T-helper 2 cell (primary cell): Measurements from ENCODE around the gene SLCO6A1.
A peak's percentile ranks its signal among the peaks of the same experiment; 100 is the strongest.
"Not testable (repeated sequence)": the region's sequence is repeated elsewhere in the genome, so short reads cannot be mapped to it uniquely, and the experiment has no call there.

Experiments
- DNase-seq, 5 experiments: peaks; one replicate each; pipeline versions ENCODE4 v3.0.0 to v3.0.0-alpha.2; 2012 to 2022
- total RNA-seq, 2 donors: gene quantifications; one replicate each; lab custom pipeline; 2026; lab: John Stamatoyannopoulos, UW

Gene SLCO6A1
- 0 to 0.07 reads per million in 2 donors for total RNA-seq

DNA sequence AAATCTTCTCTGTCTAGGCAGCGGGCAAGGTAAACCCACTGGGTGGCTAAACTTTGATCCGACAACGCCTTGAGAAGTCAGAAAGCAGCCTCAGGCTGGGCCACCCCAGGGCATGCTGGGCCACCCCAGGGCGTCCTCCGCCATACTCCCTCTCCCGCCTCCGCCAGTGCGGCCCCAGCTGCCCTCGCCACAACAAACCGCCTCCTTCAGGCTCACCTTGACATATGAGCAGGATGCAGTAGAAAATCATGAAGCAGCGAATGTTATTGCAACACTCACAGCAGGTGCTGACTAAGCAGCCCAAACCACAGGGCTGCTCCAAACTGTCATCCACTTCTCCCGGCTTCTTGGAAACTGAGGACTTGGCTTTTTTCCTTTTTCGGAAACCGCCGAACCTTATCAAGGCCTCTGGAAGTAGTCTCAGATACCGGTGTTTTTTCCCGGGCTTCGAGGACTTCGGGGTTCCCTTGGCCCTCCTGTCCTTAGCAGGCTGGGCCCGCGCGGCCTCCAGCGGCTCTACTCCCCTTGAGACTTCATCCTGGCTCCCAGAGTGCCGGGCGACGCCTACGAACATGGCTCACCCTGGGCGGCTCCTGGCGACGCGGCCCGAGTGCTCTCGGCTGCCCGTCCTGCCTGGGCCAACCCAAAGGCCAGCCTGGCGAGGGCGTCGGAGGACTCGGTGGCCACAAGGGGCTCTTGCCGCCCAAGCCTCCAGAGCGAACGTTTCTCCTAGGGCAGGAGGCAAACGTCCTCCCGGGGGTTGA lies at the start of gene SLCO6A1:
TSS of gene SLCO6A1 (minus strand) at position 731 of the 764 bp plus-strand sequence. CDS start at position 574, 157 bp downstream.
- no peak for DNase-seq

- no peak for DNase-seq
These were observed 48.6 kb upstream of the SLCO6A1 start for GRCh38 chr5:102547141-102548035.

DNA sequence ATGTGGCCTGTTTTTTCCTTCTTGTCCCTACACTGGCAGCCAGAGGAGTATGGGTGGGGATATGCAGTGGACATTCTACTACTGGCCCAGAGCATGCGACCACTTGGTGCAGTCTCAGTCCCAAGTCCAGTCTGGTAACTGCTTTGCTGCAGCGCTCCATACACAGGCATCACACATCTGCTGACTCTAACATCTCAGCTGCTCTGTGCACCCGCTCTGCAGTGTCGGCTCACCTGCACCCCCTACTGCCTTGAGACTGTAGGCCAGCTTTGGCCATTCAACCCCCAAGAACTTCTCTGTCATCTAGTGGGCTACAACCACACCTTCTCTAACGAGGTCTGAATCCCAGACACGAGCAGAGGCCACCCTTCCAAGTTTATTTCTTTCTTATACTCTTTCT lies 46.4 kb upstream of the SLCO6A1 start:
- DNase-seq = no peak

GRCh38 chr5:102542057-102542456 lies 43.3 kb upstream of the SLCO6A1 start:
- no peak for DNase-seq

DNA sequence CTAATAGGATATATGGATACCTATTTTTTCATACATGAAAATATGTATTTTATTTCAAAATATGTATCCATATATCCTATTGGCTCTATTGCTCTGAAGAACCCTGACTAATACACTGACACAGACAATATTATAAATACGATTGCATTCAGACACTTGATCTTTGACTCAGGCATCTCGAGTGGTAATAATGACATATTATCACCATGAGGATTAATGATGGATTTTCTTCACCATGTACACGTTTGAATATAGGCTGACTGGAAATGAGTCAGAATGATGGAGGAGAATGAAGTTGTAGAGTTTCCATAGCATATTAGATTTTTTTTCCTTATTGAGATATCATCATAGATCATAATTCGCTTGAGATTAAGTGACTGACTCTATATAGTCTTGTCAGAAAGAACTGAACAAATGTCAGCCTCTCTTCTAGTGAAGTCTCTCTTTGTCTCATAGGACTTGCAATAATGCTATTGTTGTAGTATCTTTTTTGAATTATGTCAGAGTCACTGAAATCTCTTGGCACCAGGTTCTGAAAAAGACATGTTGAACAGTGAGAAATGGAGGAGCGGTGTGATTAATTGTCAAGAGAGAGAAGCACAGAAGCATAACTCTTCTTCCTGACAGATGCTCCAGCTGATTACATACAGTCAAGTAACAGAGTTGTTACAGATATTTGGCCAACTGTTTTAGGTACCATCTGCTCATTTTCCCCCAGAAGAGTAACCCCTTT lies 41.4 kb upstream of the SLCO6A1 start:
- no peak for DNase-seq

GRCh38 chr5:102539562-102539961 lies 40.8 kb upstream of the SLCO6A1 start:
- DNase-seq = no peak

DNA sequence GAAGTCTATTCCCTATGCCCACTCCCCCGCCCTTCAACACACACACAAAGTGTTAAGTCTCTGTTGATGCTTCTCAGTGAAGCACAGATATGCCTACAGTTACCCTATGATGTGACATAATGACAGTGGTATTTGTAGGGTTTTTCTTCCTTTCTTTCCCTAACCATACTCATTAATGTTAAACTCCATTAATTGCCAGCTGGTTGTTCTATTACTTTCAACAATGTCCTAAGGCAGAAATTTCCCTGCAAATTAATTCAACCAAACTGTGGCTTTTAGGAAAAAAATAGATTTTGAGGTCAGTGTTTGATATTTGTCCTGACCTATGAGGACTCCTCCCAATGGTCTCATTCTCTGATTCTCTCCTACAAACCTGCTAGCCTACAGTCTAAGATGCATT lies 38.2 kb upstream of the SLCO6A1 start:
- no peak for DNase-seq

GRCh38 chr5:102536323-102536928 lies 37.6 kb upstream of the SLCO6A1 start:
- no peak for DNase-seq

- DNase-seq = no peak
These were observed 33.3 kb upstream of the SLCO6A1 start for GRCh38 chr5:102532123-102532522.

- DNase-seq = no peak
These were observed 32.7 kb upstream of the SLCO6A1 start for GRCh38 chr5:102531506-102531905.

- DNase-seq = no peak
These were observed 30.6 kb upstream of the SLCO6A1 start for GRCh38 chr5:102529447-102529846.

DNA sequence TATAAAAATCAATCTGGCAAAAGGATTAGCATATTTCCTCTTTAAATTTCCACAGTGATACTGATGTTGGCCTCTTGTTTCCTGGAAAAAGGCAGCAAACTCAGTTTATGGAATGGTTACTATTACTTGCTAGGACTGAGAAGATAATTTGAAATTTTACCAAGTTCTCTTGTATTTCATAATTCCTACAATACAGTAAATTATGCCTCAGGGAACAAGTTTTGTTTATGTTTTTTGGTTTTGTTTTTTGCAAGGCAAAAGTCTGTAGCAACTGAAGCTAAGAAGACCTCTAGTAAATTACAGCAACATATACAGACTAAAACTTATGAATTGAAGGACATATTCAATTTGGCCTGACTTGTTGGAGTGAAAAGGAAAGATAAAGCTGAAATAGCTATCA lies 30.2 kb upstream of the SLCO6A1 start:
- DNase-seq = no peak

GRCh38 chr5:102528600-102528999 lies 29.8 kb upstream of the SLCO6A1 start:
- DNase-seq = no peak

DNA sequence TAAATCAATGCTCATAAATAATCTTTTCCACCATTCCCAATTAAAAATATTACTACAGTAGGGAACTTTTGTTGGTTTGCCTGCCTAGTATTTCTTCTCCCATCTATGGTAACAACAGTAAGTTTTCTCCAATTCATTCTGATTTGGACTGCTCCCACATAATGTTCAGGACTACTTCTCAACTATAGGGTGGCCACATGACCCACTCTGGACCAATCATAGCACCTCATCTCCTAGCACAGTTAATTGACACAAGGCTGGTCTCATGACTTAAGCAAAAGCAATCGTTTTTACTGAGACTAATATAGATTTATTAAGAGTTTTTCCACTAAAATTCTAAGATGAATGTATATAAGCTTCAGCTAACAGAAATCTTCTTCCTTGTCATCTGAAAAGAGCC lies 28.7 kb upstream of the SLCO6A1 start:
- no peak for DNase-seq

DNA sequence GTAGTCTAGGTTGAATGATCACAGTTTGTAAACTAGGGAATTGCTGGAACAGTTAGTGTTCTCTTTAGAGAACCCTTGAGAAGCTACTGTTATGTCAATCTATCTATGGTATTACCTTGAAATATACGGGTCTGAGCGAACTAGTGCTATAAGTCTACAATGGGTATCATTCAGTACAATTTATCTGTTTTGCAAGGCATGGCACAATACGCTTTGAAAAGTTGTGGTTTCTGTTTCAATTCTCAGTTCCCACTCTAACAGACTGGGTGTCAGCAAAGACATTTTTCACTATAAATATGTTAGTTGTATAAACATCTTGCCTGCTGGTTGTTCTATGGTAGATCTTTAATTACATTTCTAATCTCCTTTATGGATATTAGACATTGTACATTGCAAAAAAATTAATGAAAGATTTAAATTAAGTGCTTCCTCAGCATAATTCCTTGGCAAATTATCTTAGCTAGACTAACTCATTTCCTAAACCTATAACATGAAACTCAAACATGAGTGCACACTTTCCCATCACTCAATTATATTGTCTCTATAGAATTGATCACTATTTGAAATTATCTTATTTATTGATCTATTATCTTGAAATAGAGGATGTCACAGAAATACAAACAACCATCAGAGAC lies 24.9 kb upstream of the SLCO6A1 start:
- DNase-seq = peak in 1 of 5 experiments; percentile 9

- no peak for DNase-seq
These were observed 12.9 kb upstream of the SLCO6A1 start for GRCh38 chr5:102511666-102512065.

- not testable (repeated sequence) for DNase-seq
These were observed 7.4 kb downstream of the SLCO6A1 start for GRCh38 chr5:102491261-102491914.

DNA sequence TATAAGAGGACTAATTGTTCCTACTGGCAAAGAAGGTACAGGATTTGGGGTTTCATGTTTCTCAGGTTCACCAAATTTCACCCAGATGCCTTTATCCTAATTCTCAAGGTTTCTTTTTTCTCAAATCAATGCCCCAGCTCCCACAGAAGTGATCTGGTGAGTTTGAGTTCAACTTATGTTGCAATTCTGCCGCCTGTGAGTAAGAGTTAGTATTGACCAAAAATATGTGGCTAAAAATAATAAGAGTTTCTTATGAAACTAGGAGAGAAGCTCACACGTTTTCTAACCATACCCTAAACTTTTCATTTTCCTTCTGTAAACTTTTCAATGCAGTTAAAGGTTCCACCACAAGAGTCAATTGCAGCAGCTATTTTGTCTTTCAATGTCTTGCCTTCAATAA lies 15.1 kb downstream of the SLCO6A1 start:
- no peak for DNase-seq

DNA sequence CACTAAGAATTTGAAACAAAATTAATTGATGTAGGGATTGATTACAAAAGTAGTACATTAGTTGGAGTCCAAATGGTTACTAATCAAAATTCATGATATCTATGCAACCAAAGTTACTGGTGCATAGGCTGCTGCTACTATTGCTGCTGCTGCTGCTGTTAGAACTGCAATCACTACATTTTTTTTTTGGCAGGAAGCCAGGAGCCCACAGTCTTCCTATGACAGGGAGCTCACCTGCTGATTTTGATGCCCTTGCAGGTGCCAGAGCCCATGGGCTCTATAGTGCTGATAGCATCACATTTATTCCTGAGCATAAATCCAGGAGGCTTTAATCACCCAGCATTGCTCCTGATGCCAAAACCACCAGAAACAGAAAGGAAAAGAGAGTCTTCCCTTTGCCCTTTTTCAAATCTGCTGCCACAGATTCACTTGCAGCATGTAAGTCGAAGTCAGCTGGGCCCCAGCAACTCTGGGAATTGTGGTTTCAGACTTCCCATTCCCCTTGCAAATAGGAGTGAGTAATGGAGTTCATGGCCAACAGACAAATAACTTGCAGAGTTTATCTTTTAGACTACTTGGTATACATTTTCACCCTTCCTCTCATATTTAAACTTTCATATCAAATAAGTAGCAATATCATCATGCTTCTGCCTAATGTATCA lies 17.6 kb downstream of the SLCO6A1 start:
- DNase-seq = no peak

DNA sequence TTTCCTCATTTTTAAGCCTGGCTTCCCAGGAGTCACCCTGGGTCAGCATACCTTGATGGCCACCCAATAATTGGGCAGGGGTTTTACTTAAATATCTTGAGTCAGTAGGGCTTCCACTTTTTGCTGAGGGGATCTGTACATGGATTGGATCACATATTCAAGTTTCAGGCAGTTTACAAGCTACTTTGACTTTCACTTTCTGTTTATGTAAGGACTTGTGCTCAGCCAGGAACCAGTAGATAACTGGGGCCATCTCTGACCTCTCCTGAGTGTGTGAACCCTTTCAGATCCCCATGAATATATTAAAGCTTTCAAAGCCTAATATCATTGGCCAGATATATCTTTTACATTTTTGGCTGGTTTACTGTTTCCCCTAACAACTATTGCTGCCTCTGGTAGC lies 45.1 kb downstream of the SLCO6A1 start:
- DNase-seq = peak in 1 of 5 experiments; percentile 20

GRCh38 chr5:102451082-102451481 lies 47.7 kb downstream of the SLCO6A1 start:
- no peak for DNase-seq
